Activated T-helper 17 cell treated with anti-CD3 and anti-CD28 coated beads, Interleukin-2, amount 50 U/mL, for 72 hours (primary cell): ENCODE results near the gene HMGN4. TPM values are rescaled to one million over a fixed set of nuclear protein-coding genes. Genes with fewer than 3 reads are reported as not detected.

ENCODE experiments used
- ATAC-seq: fragments of 150-1000 bp; cut with Tn5 transposase; replicated peaks from 2 replicates; pipeline ENCODE4 v1.10.0; 2021; ENCODE audit warnings: mild to moderate bottlenecking, moderate library complexity
- H3K27ac Mint-ChIP-seq: one replicate; pipeline ENCODE4 v1.8.0; 2022; ENCODE audit warnings: mixed read lengths
- H3K27me3 Mint-ChIP-seq: one replicate; pipeline ENCODE4 v1.8.0; 2022; ENCODE audit warnings: mixed read lengths
- H3K36me3 Mint-ChIP-seq: one replicate; pipeline ENCODE4 v1.8.0; 2022; ENCODE audit warnings: low read depth, mild to moderate bottlenecking, mixed read lengths
- H3K4me1 Mint-ChIP-seq: one replicate; pipeline ENCODE4 v1.8.0; 2022; ENCODE audit warnings: mixed read lengths
- H3K4me3 Mint-ChIP-seq: one replicate; pipeline ENCODE4 v1.8.0; 2022; ENCODE audit warnings: mild to moderate bottlenecking, mixed read lengths
- H3K9me3 Mint-ChIP-seq: one replicate; pipeline ENCODE4 v1.8.0; 2022; ENCODE audit warnings: mixed read lengths
- total RNA-seq, 2 donors: library from RNA; stranded (reverse); gene quantifications; one replicate each; pipeline ENCODE4 v1.2.3, GENCODE V29; 2022

Gene HMGN4
- total RNA-seq, 2 donors from 2014 or later = 84.3 to 90.3 TPM

- Mint-ChIP-seq H3K27ac (no peak overlapping the region), H3K9me3 (peaks cover 8% of the 10 kb centered on the region), H3K27me3 (no peaks in the 10 kb centered on the region), H3K4me3 (peak overlapping the region; percentile 99), H3K36me3 (peaks cover 25% of the 10 kb centered on the region), H3K4me1 (peaks cover 19% of the 10 kb centered on the region)
- no peak for ATAC-seq
Measured at GRCh38 chr6:26570027-26570809, 32.1 kb downstream of the HMGN4 start.

- Mint-ChIP-seq H3K4me1 (peaks cover 24% of the 10 kb centered on the region), H3K36me3 (peaks cover 31% of the 10 kb centered on the region), H3K27ac (peak overlapping the region; percentile 99), H3K4me3 (peak overlapping the region; percentile 94), H3K9me3 (peaks cover 8% of the 10 kb centered on the region), H3K27me3 (no peaks in the 10 kb centered on the region)
- ATAC-seq = peak; percentile 59
Measured at GRCh38 chr6:26571592-26572296, 33.6 kb downstream of the HMGN4 start.

GRCh38 chr6:26575494-26575939, 37.4 kb downstream of the HMGN4 start:
- Mint-ChIP-seq H3K36me3 (peaks cover 24% of the 10 kb centered on the region), H3K27ac (no peak overlapping the region), H3K4me1 (peaks cover 22% of the 10 kb centered on the region), H3K27me3 (no peaks in the 10 kb centered on the region), H3K4me3 (no peak overlapping the region), H3K9me3 (peaks cover 8% of the 10 kb centered on the region)
- ATAC-seq = no peak

- ATAC-seq = no peak
- peak overlapping the region; percentile 96 for H3K27ac Mint-ChIP-seq
- H3K4me3 Mint-ChIP-seq = peak overlapping the region; percentile 82
Measured at GRCh38 chr6:26576407-26576843, 38.3 kb downstream of the HMGN4 start.

GRCh38 chr6:26576929-26577719, 39.0 kb downstream of the HMGN4 start:
- peak overlapping the region; percentile 82 for H3K4me3 Mint-ChIP-seq
- H3K27me3 Mint-ChIP-seq = no peaks in the 10 kb centered on the region
- peak; percentile 74 for ATAC-seq
- H3K27ac Mint-ChIP-seq = peak overlapping the region; percentile 96
- H3K4me1 Mint-ChIP-seq = peaks cover 14% of the 10 kb centered on the region
- peaks cover 16% of the 10 kb centered on the region for H3K36me3 Mint-ChIP-seq
- H3K9me3 Mint-ChIP-seq = peaks cover 5% of the 10 kb centered on the region

More at GRCh38 chr6:26576407-26576843, 38.3 kb downstream of the HMGN4 start:
- Mint-ChIP-seq H3K27me3 (no peaks in the 10 kb centered on the region), H3K4me1 (peaks cover 21% of the 10 kb centered on the region), H3K36me3 (peaks cover 23% of the 10 kb centered on the region), H3K9me3 (peaks cover 8% of the 10 kb centered on the region)

- no peaks in the 10 kb centered on the region for H3K27me3 Mint-ChIP-seq
- peaks cover 5% of the 10 kb centered on the region for H3K9me3 Mint-ChIP-seq
- peaks cover 14% of the 10 kb centered on the region for H3K36me3 Mint-ChIP-seq
- H3K4me1 Mint-ChIP-seq = peaks cover 14% of the 10 kb centered on the region
- peak overlapping the region; percentile 96 for H3K27ac Mint-ChIP-seq
- no peak for ATAC-seq
- H3K4me3 Mint-ChIP-seq = peak overlapping the region; percentile 82
Measured at GRCh38 chr6:26577720-26578072, 39.5 kb downstream of the HMGN4 start.

- Mint-ChIP-seq H3K36me3 (peaks cover 14% of the 10 kb centered on the region), H3K27ac (no peak overlapping the region), H3K4me1 (peaks cover 14% of the 10 kb centered on the region), H3K4me3 (peak overlapping the region; percentile 42), H3K9me3 (peaks cover 5% of the 10 kb centered on the region), H3K27me3 (peaks cover under 1% of the 10 kb centered on the region)
- ATAC-seq = no peak
Measured at GRCh38 chr6:26578279-26578678, 40.1 kb downstream of the HMGN4 start.

- ATAC-seq = no peak
- Mint-ChIP-seq H3K36me3 (peaks cover 14% of the 10 kb centered on the region), H3K27ac (no peak overlapping the region), H3K9me3 (peaks cover 5% of the 10 kb centered on the region), H3K4me3 (peak overlapping the region; percentile 42), H3K27me3 (peaks cover 4% of the 10 kb centered on the region), H3K4me1 (peaks cover 14% of the 10 kb centered on the region)
Measured at GRCh38 chr6:26578741-26579140, 40.6 kb downstream of the HMGN4 start.

- no peak overlapping the region for H3K27ac Mint-ChIP-seq
Measured at GRCh38 chr6:26581164-26581915, 43.2 kb downstream of the HMGN4 start.

GRCh38 chr6:26588965-26589364, 50.8 kb downstream of the HMGN4 start:
- Mint-ChIP-seq H3K27me3 (peaks cover 17% of the 10 kb centered on the region), H3K27ac (no peak overlapping the region), H3K4me1 (no peaks in the 10 kb centered on the region)

More at GRCh38 chr6:26581164-26581915, 43.2 kb downstream of the HMGN4 start:
- no peak for ATAC-seq
- Mint-ChIP-seq H3K9me3 (peaks cover 5% of the 10 kb centered on the region), H3K4me1 (peaks cover 13% of the 10 kb centered on the region), H3K4me3 (no peak overlapping the region), H3K27me3 (peaks cover 7% of the 10 kb centered on the region), H3K36me3 (peaks cover 12% of the 10 kb centered on the region)

GRCh38 chr6:26592649-26593048, 54.5 kb downstream of the HMGN4 start:
- Mint-ChIP-seq H3K27ac (no peak overlapping the region), H3K9me3 (no peaks in the 10 kb centered on the region), H3K4me1 (no peaks in the 10 kb centered on the region), H3K36me3 (no peaks in the 10 kb centered on the region), H3K27me3 (peaks cover 21% of the 10 kb centered on the region), H3K4me3 (no peak overlapping the region)
- ATAC-seq = no peak

More at GRCh38 chr6:26588965-26589364, 50.8 kb downstream of the HMGN4 start:
- no peak for ATAC-seq
- H3K9me3 Mint-ChIP-seq = no peaks in the 10 kb centered on the region
- no peaks in the 10 kb centered on the region for H3K36me3 Mint-ChIP-seq
- H3K4me3 Mint-ChIP-seq = no peak overlapping the region

GRCh38 chr6:26593278-26594130, 55.3 kb downstream of the HMGN4 start:
- Mint-ChIP-seq H3K4me1 (peaks cover 7% of the 10 kb centered on the region), H3K4me3 (no peak overlapping the region), H3K27ac (no peak overlapping the region), H3K36me3 (no peaks in the 10 kb centered on the region), H3K9me3 (no peaks in the 10 kb centered on the region), H3K27me3 (peaks cover 21% of the 10 kb centered on the region)
- no peak for ATAC-seq

GRCh38 chr6:26594131-26594498, 55.9 kb downstream of the HMGN4 start:
- Mint-ChIP-seq H3K9me3 (no peaks in the 10 kb centered on the region), H3K36me3 (no peaks in the 10 kb centered on the region), H3K27me3 (peaks cover 21% of the 10 kb centered on the region), H3K4me3 (no peak overlapping the region), H3K27ac (no peak overlapping the region), H3K4me1 (peaks cover 10% of the 10 kb centered on the region)
- ATAC-seq = no peak
